Fibroblast of lung (primary cell): ENCODE data around the gene WNT9A.

Experiments used
- EZH2 ChIP-seq: IDR thresholded peaks from 2 replicates; pipeline ENCODE4 v1.5.1; 2012; ENCODE audit warnings: low read length, control low read depth, mild to moderate bottlenecking; ENCODE audit errors: missing control alignments
- TF ChIP-seq, protein P1 (sequence below), 2 donors: IDR thresholded peaks in 1 of 2; conservative IDR thresholded peaks in 1 of 2; 1 replicate in 1 of 2; 2 replicates in 1 of 2; pipeline ENCODE4 v1.5.1; 2011 to 2012; ENCODE audit warnings: low read length in 2 of 2, control low read depth in 1 of 2, inconsistent platforms in 1 of 2, low read depth in 1 of 2, mild to moderate bottlenecking in 1 of 2

DNA sequence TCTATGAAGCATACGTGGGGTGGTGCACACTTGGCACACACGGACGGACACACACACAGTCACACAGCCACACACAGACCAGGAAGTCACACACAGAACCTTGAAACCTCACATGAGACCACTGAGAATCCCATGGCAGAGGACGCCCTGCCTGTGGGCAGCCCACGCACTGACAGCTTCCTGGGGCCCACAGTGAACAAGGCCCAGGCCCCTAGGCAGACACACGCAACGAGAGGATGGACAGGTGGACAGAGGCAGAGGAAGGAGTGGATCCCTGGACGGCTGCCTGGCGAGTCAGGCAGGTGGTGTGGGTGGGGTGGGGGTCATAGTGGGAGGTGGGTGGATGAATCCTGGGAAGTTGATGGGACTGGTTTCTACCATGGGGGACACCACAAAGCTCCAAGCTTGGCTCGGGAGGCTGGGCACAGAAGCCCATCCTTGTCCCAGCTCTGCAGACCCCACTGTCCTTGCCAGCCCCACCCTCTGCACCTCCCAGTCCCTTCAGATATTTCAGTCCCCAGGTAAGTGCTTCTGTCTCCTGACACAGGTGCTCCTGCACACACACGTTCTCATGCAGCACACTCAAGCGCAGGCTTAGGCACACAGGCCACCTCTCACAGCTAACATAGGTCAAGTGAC, 49.1 kb downstream of the WNT9A start:
- TF ChIP-seq EZH2, result no peak
- TF ChIP-seq, protein P1, sequence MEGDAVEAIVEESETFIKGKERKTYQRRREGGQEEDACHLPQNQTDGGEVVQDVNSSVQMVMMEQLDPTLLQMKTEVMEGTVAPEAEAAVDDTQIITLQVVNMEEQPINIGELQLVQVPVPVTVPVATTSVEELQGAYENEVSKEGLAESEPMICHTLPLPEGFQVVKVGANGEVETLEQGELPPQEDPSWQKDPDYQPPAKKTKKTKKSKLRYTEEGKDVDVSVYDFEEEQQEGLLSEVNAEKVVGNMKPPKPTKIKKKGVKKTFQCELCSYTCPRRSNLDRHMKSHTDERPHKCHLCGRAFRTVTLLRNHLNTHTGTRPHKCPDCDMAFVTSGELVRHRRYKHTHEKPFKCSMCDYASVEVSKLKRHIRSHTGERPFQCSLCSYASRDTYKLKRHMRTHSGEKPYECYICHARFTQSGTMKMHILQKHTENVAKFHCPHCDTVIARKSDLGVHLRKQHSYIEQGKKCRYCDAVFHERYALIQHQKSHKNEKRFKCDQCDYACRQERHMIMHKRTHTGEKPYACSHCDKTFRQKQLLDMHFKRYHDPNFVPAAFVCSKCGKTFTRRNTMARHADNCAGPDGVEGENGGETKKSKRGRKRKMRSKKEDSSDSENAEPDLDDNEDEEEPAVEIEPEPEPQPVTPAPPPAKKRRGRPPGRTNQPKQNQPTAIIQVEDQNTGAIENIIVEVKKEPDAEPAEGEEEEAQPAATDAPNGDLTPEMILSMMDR (conservative IDR thresholded peaks at IDR 0.05 in 1 of 2, IDR thresholded peaks at IDR 0.05 in 1 of 2; ENCODE audit: low read depth in 1 of 2, low read length in 2 of 2), result no peak
